H1 (cell line): ENCODE data around the gene ZBED6. TPM values are rescaled to one million over a fixed set of nuclear protein-coding genes. Genes with fewer than 3 reads are reported as not detected.

Source experiments
- CTCF ChIA-PET: fragments of 300-600 bp; sonication (Branson Sonifier 250); formaldehyde crosslinking; loops from one replicate; lab custom pipeline; 2021; ENCODE audit not compliant: partially characterized antibody; lab: Charles Lee
- POLR2A ChIA-PET: fragments of 300-600 bp; sonication (Branson Sonifier 250); formaldehyde crosslinking; loops from one replicate; lab custom pipeline; 2021; ENCODE audit warnings: inconsistent platforms; ENCODE audit not compliant: partially characterized antibody; lab: Charles Lee
- DNase-seq, 2 experiments: peaks; one replicate each; pipeline versions ENCODE4 v3.0.0 to v3.0.0-alpha.2; 2010 to 2022; ENCODE audit warnings: low spot score in 2 of 2, low read depth in 1 of 2, mixed read lengths in 1 of 2
- FAIRE-seq: peaks from 2 replicates; lab custom pipeline; 2011; peaks lifted over from hg19 to GRCh38; lab: Jason Lieb, UNC
- H2AFZ ChIP-seq: 2 replicates; pipeline ENCODE4 v1.8.1; 2012; ENCODE audit warnings: low read length, inconsistent platforms
- H2AK5ac ChIP-seq: 2 replicates; pipeline ENCODE4 v1.6.1; 2013; ENCODE audit warnings: low read depth, low read length
- H2BK120ac ChIP-seq: replicated peaks from 2 replicates; pipeline ENCODE3; 2013; ENCODE audit warnings: low read depth, low read length, inconsistent platforms
- H2BK12ac ChIP-seq: 2 replicates; pipeline ENCODE4 v1.6.1; 2013; ENCODE audit warnings: low read depth, low read length
- H2BK15ac ChIP-seq: 2 replicates; pipeline ENCODE4 v1.6.1; 2013; ENCODE audit warnings: low read length
- H2BK20ac ChIP-seq: 2 replicates; pipeline ENCODE4 v1.6.1; 2013; ENCODE audit warnings: low read length
- H2BK5ac ChIP-seq: 2 replicates; pipeline ENCODE4 v1.6.1; 2013; ENCODE audit warnings: low read depth, low read length
- H3K14ac ChIP-seq: 2 replicates; pipeline ENCODE4 v1.6.1; 2013; ENCODE audit warnings: inconsistent platforms; ENCODE audit not compliant: insufficient read length
- H3K18ac ChIP-seq: 2 replicates; pipeline ENCODE4 v1.6.1; 2013; ENCODE audit warnings: low read length; ENCODE audit errors: extremely low read depth
- H3K23ac ChIP-seq: 2 replicates; pipeline ENCODE4 v1.6.1; 2013; ENCODE audit warnings: inconsistent platforms; ENCODE audit not compliant: insufficient read length
- H3K23me2 ChIP-seq: 2 replicates; pipeline ENCODE4 v1.6.1; 2013; ENCODE audit warnings: low read depth, low read length
- H3K27ac ChIP-seq: 2 replicates; pipeline ENCODE4 v1.6.1; 2011; ENCODE audit warnings: low read depth, low read length, inconsistent platforms
- H3K27me3 ChIP-seq, 4 experiments: replicated peaks in 1 of 4; 1 replicate in 1 of 4; 2 replicates in 3 of 4; pipeline versions ENCODE4 v1.6.1 to v1.8.1; 2011 to 2013; ENCODE audit warnings: low read length in 3 of 4, mild to moderate bottlenecking in 3 of 4, inconsistent platforms in 2 of 4, mixed read lengths in 2 of 4, moderate library complexity in 1 of 4; ENCODE audit not compliant: control insufficient read depth in 3 of 4, insufficient read depth in 3 of 4; ENCODE audit errors: extremely low read depth in 1 of 4
- H3K36me3 ChIP-seq, 4 experiments: 2 replicates each; pipeline versions ENCODE4 v1.6.1 to v1.8.1; 2011 to 2013; ENCODE audit warnings: mild to moderate bottlenecking in 4 of 4, low read length in 3 of 4, moderate library complexity in 2 of 4, control low read depth in 1 of 4, inconsistent platforms in 1 of 4; ENCODE audit not compliant: insufficient read depth in 4 of 4, control insufficient read depth in 2 of 4
- H3K4ac ChIP-seq: replicated peaks from 2 replicates; pipeline ENCODE3; 2013; ENCODE audit warnings: low read length, low read depth, mixed read lengths, inconsistent platforms; ENCODE audit not compliant: insufficient read length
- H3K4me1 ChIP-seq, 4 experiments: replicated peaks in 1 of 4; 1 replicate in 1 of 4; 2 replicates in 3 of 4; pipeline versions ENCODE4 v1.6.1 to v1.8.1; 2011 to 2013; ENCODE audit warnings: low read length in 3 of 4, inconsistent platforms in 2 of 4, mixed read lengths in 1 of 4; ENCODE audit not compliant: insufficient read depth in 4 of 4, control insufficient read depth in 3 of 4
- H3K4me2 ChIP-seq, 2 experiments: 2 replicates each; pipeline versions ENCODE4 v1.6.1 to v1.8.1; 2011 to 2013; ENCODE audit warnings: low read depth in 2 of 2, low read length in 2 of 2, control low read depth in 1 of 2, inconsistent platforms in 1 of 2, mild to moderate bottlenecking in 1 of 2; ENCODE audit not compliant: insufficient read depth in 1 of 2
- H3K4me3 ChIP-seq, 4 experiments: fragments of 200-600, 300-600 bp in 1 of 4; sonication (generic), shearing (Covaris generic), sonication (Bioruptor Twin) in 1 of 4; 2 replicates each; pipeline versions ENCODE4 v1.5.1 to v1.8.1; 2011 to 2016; ENCODE audit warnings: low read length in 4 of 4, low read depth in 3 of 4, control low read depth in 2 of 4, inconsistent platforms in 2 of 4, mild to moderate bottlenecking in 2 of 4, mixed read lengths in 1 of 4, moderate library complexity in 1 of 4; ENCODE audit not compliant: insufficient read depth in 2 of 4; ENCODE audit errors: extremely low read depth in 1 of 4
- H3K56ac ChIP-seq: replicated peaks from 2 replicates; pipeline ENCODE3; 2013; ENCODE audit warnings: low read depth, mild to moderate bottlenecking, mixed read lengths, low read length, inconsistent platforms; ENCODE audit not compliant: insufficient read length
- H3K79me1 ChIP-seq: 2 replicates; pipeline ENCODE4 v1.6.1; 2013; ENCODE audit warnings: low read depth, low read length, control low read depth
- H3K79me2 ChIP-seq, 2 experiments: 2 replicates each; pipeline versions ENCODE4 v1.6.1 to v1.8.1; 2012 to 2013; ENCODE audit warnings: low read length in 2 of 2, mild to moderate bottlenecking in 2 of 2, inconsistent platforms in 1 of 2; ENCODE audit not compliant: insufficient read depth in 2 of 2, control insufficient read depth in 1 of 2
- H3K9ac ChIP-seq, 4 experiments: replicated peaks in 1 of 4; 1 replicate in 1 of 4; 2 replicates in 3 of 4; pipeline versions ENCODE4 v1.6.1 to v1.8.1; 2011 to 2013; ENCODE audit warnings: low read depth in 3 of 4, low read length in 3 of 4, control low read depth in 2 of 4, mild to moderate bottlenecking in 2 of 4, moderate library complexity in 2 of 4, inconsistent platforms in 1 of 4; ENCODE audit errors: extremely low read depth in 1 of 4
- H3K9me3 ChIP-seq, 2 experiments: 2 replicates each; pipeline versions ENCODE4 v1.6.1 to v1.8.1; 2012 to 2013; ENCODE audit warnings: mild to moderate bottlenecking in 2 of 2, moderate library complexity in 2 of 2, control low read depth in 1 of 2, inconsistent platforms in 1 of 2, low read depth in 1 of 2, low read length in 1 of 2, mixed read lengths in 1 of 2; ENCODE audit not compliant: insufficient read depth in 2 of 2
- H4K20me1 ChIP-seq, 2 experiments: replicated peaks in 1 of 2; 2 replicates each; pipeline versions ENCODE3 to v1.8.1; 2011 to 2013; ENCODE audit warnings: inconsistent platforms in 2 of 2, low read length in 2 of 2, mild to moderate bottlenecking in 1 of 2; ENCODE audit not compliant: insufficient read depth in 2 of 2, control insufficient read depth in 1 of 2
- H4K5ac ChIP-seq: 2 replicates; pipeline ENCODE4 v1.6.1; 2013; ENCODE audit warnings: low read length, low read depth, mixed read lengths, inconsistent platforms; ENCODE audit not compliant: insufficient read length
- H4K8ac ChIP-seq: 2 replicates; pipeline ENCODE4 v1.8.0; 2013; ENCODE audit warnings: mild to moderate bottlenecking, moderate library complexity, low read length, inconsistent platforms; ENCODE audit not compliant: insufficient read depth; ENCODE audit errors: extremely low read depth
- H4K91ac ChIP-seq: replicated peaks from 2 replicates; pipeline ENCODE3; 2013; ENCODE audit warnings: low read length, mixed read lengths, inconsistent platforms; ENCODE audit not compliant: insufficient read length
- CREB1 ChIP-seq: IDR thresholded peaks from 2 replicates; pipeline ENCODE4 v1.6.1; 2012; ENCODE audit warnings: inconsistent platforms
- GTF2F1 ChIP-seq: IDR thresholded peaks from 2 replicates; pipeline ENCODE4 v1.6.1; 2012; ENCODE audit warnings: low read depth, low read length, improper control_type of control experiment, borderline replicate concordance
- JUN ChIP-seq: IDR thresholded peaks from 2 replicates; pipeline ENCODE4 v1.6.1; 2011; ENCODE audit warnings: low read depth, mild to moderate bottlenecking, improper control_type of control experiment, low read length
- KDM4A ChIP-seq: IDR thresholded peaks from one replicate; pipeline ENCODE4 v1.7.1; 2012; ENCODE audit warnings: low read depth, mild to moderate bottlenecking, moderate library complexity, low read length, inconsistent platforms; ENCODE audit not compliant: severe bottlenecking
- SIX5 ChIP-seq: IDR thresholded peaks from 2 replicates; pipeline ENCODE4 v1.6.1; 2011; ENCODE audit warnings: mild to moderate bottlenecking, low read depth, low read length
- SP1 ChIP-seq: IDR thresholded peaks from 2 replicates; pipeline ENCODE4 v1.6.1; 2011; ENCODE audit warnings: low read depth, low read length
- TAF1 ChIP-seq: IDR thresholded peaks from 2 replicates; pipeline ENCODE4 v1.6.1; 2011; ENCODE audit warnings: mild to moderate bottlenecking, low read depth, low read length
- TCF12 ChIP-seq: IDR thresholded peaks from 2 replicates; pipeline ENCODE4 v1.6.1; 2011; ENCODE audit warnings: low read depth, mild to moderate bottlenecking, low read length
- WGBS, 2 experiments: shearing (Covaris generic) in 1 of 2; methylation state at CpG; one replicate each; pipeline versions ENCODE4 v1.1.6 to v1.1.7; 2013 to 2015; ENCODE audit warnings: low lambda C conversion rate in 2 of 2, mixed read lengths in 2 of 2, inconsistent platforms in 1 of 2, low coverage in 1 of 2, missing lambda C conversion rate in 1 of 2; ENCODE audit not compliant: insufficient replicate concordance in 2 of 2, insufficient coverage in 1 of 2, insufficient read length in 1 of 2; ENCODE audit errors: extremely low coverage in 1 of 2, missing lambda C conversion rate in 1 of 2; 5-methylcytosine and 5-hydroxymethylcytosine counted together
- polyA plus RNA-seq, 7 experiments: library from polyadenylated mRNA; depleted of rRNA in 3 of 7; stranded (reverse) in 5 of 7; unstranded in 2 of 7; fragments of >200 nt in 5 of 7; fragments of 200-250 nt in 2 of 7; gene quantifications; 1 replicate in 5 of 7; 2 replicates in 1 of 7; 4 replicates in 1 of 7; pipeline versions ENCODE4 v1.2.1 to v1.2.3, GENCODE V29; 2011 to 2013; ENCODE audit warnings: missing spikeins in 2 of 7, mixed read lengths in 2 of 7
- total RNA-seq: library from RNA; stranded (reverse); fragmentation: NEBNext Ultra II Directional; extraction: Animal tissue kit (Norgen Biotek cat#: 25700); gene quantifications from 2 replicates; pipeline ENCODE4 v1.2.1, GENCODE V29; 2021
- TF ChIP-seq, protein P1 (sequence below): IDR thresholded peaks from 2 replicates; pipeline ENCODE4 v1.6.1; 2011; ENCODE audit warnings: low read depth, mild to moderate bottlenecking, low read length; ENCODE audit not compliant: insufficient read depth
- TF ChIP-seq, protein P2 (sequence below), 3 experiments: IDR thresholded peaks; 1 replicate in 2 of 3; 2 replicates in 1 of 3; pipeline versions ENCODE4 v1.5.1 to v1.6.1; 2011; ENCODE audit warnings: low read length in 3 of 3, mild to moderate bottlenecking in 3 of 3, inconsistent platforms in 2 of 3, low read depth in 1 of 3, moderate library complexity in 1 of 3; ENCODE audit not compliant: insufficient read depth in 1 of 3; ENCODE audit errors: control extremely low read depth in 1 of 3

ZBED6 gene
- total and polyA plus RNA-seq, 2 of the 8 experiments (the other 6 are each of a cell fraction or from before 2014, with no cell fraction given), result 1.4 to 25.9 TPM

DNA sequence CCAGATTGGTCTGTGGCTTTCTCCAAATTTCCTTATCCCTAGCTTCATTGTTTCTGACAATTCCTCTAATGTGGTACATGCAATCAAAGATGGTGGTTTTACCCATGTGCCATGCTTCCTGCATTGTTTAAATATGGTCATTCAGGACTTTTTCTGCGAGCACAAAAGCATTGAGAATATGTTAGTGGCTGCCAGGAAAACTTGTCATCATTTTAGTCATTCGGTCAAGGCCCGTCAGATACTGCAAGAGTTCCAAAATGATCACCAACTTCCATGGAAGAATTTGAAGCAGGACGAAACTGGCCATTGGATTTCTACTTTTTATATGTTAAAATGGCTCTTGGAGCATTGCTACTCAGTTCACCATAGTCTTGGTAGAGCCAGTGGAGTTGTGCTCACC is 3.7 kb downstream of the ZBED6 start:
- Histone ChIP-seq H3K4me2 (no peak overlapping the region), H3K23ac (no peak overlapping the region), H2AK5ac (no peak overlapping the region), H4K20me1 (peaks cover 0 to 9% of the 10 kb centered on the region in 2 experiments), H4K5ac (no peak overlapping the region), H2BK15ac (no peak overlapping the region), H3K14ac (no peak overlapping the region), H2BK20ac (no peak overlapping the region), H3K79me1 (peaks cover 7% of the 10 kb centered on the region), H3K27ac (no peak overlapping the region), H3K4me1 (peaks cover 0 to 4% (median 0%) of the 10 kb centered on the region in 4 experiments; a peak in 1 of 7 replicates), H3K9me3 (peaks cover 4 to 10% of the 10 kb centered on the region in 2 experiments; a peak in 2 of 4 replicates), H2BK120ac (no peak overlapping the region), H3K4me3 (no peak overlapping the region), H3K4ac (no peak overlapping the region), H3K9ac (no peak overlapping the region), H2BK12ac (no peak overlapping the region), H4K91ac (no peak overlapping the region), H3K36me3 (peaks cover 2 to 49% (median 17%) of the 10 kb centered on the region in 4 experiments; a peak in 4 of 8 replicates), H3K23me2 (no peaks in the 10 kb centered on the region), H3K18ac (no peak overlapping the region), H3K79me2 (peaks cover 33 to 76% of the 10 kb centered on the region in 2 experiments), H2BK5ac (no peak overlapping the region), H3K56ac (no peak overlapping the region), H3K27me3 (no peaks in the 10 kb centered on the region), H4K8ac (no peak overlapping the region), H2AFZ (no peak overlapping the region)
- POLR2A ChIA-PET, result interaction anchor here (1.2 to 4.2 kb wide), 2 partner anchors 8 to 12 kb away, joined by 4 to 20 read pairs; no protein-coding TSS in a partner anchor
- WGBS, 2 experiments, result 98% methylated on average over 4 of the region's 4 CpGs; no CpG with 5 or more reads in 1 of the 2 experiments
- no peak for DNase-seq
- CTCF ChIA-PET, result no interaction called here
- FAIRE-seq, result no peak
- TF ChIP-seq SP1 (no peak), TCF12 (no peak), GTF2F1 (no peak), KDM4A (no peak), JUN (no peak), TAF1 (no peak), CREB1 (no peak), SIX5 (no peak)
- TF ChIP-seq, protein P1, sequence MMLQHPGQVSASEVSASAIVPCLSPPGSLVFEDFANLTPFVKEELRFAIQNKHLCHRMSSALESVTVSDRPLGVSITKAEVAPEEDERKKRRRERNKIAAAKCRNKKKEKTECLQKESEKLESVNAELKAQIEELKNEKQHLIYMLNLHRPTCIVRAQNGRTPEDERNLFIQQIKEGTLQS, result no peak
- TF ChIP-seq, protein P2, sequence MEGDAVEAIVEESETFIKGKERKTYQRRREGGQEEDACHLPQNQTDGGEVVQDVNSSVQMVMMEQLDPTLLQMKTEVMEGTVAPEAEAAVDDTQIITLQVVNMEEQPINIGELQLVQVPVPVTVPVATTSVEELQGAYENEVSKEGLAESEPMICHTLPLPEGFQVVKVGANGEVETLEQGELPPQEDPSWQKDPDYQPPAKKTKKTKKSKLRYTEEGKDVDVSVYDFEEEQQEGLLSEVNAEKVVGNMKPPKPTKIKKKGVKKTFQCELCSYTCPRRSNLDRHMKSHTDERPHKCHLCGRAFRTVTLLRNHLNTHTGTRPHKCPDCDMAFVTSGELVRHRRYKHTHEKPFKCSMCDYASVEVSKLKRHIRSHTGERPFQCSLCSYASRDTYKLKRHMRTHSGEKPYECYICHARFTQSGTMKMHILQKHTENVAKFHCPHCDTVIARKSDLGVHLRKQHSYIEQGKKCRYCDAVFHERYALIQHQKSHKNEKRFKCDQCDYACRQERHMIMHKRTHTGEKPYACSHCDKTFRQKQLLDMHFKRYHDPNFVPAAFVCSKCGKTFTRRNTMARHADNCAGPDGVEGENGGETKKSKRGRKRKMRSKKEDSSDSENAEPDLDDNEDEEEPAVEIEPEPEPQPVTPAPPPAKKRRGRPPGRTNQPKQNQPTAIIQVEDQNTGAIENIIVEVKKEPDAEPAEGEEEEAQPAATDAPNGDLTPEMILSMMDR (IDR thresholded peaks at IDR 0.05; ENCODE audit: control extremely low read depth in 1 of 3, insufficient read depth in 1 of 3, low read depth in 1 of 3, low read length in 3 of 3), result no peak
